ENCODE results near the gene SSBP2.

GRCh38 chr5:81495286-81495685 is 255.6 kb downstream of the SSBP2 start:
- no peak for TF ChIP-seq CTCF (IDR thresholded peaks at IDR 0.05)
- no peak for TF ChIP-seq POLR2A (IDR thresholded peaks at IDR 0.05)

Data from Peyer's patch (tissue), 4 donors.